ENCODE results near the gene ELOVL5.
"Not testable (repeated sequence)": the region's sequence is repeated elsewhere in the genome, so short reads cannot be mapped to it uniquely, and the experiment has no call there.

The ELOVL5 gene

DNA sequence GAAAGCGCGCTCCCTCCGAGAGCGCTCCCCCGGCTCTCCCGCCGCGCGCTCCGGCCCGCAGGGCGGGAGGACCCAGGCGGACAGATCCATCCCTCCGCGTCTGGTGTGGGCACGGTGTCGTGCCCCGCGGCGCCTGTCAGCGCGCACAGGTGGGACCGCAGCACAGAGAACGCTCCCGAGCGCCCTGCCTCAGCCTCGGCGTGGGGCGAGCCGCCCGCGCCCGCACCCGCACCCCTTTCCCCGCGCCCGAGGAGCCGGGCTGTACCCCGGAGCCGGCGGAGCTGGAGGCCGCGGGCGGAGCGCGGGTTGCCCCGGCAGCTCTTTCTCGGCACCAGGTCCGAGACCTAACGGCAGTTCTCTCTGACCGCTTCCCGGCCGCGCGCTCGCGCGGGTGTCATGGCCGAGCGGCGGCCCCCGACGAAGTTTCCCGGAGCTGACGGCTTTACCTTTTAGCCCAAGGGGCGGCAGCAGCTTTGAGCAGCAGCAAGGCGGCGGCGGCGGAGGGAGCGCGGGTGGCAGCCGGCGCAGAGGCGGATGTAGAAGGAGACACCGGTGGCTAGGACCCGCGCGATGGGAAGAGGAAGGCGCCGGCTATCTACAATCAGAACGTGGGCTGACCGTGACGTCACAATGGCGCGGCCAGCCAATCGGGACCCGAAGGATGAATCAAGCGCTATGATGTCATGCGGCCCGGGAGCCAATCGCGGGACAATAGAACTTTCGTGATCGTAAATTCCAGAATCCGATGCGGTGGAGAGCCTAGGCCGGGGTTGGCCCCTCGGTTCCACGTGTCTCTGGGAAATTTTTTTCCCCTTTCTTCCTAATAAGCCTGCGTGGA, at the start of gene ELOVL5:
Gene ELOVL5, minus strand, starts transcription at position 580 of the 838 bp plus-strand sequence. CDS start 53,251 bp downstream, outside the sequence.
- Histone ChIP-seq H3K36me3 (ENCODE audit: insufficient read depth, low read length) (no peaks in the 10 kb centered on the region), H3K4me1 (ENCODE audit: insufficient read depth, low read length) (peaks cover 17% of the 10 kb centered on the region), H3K4me3 (ENCODE audit: low read depth in 1 of 2, low read length in 2 of 2) (peak within 1 kb of the TSS; percentile 62 to 66), H3K27me3 (ENCODE audit: control insufficient read depth in 1 of 2, insufficient read depth in 2 of 2, low read length in 2 of 2) (no peaks in the 10 kb centered on the region), H3K9me3 (ENCODE audit: low read length) (no peaks in the 10 kb centered on the region), H3K9ac (ENCODE audit: low read length) (peak within 1 kb of the TSS; percentile 72), H3K27ac (ENCODE audit: low read depth, low read length) (peak within 1 kb of the TSS; percentile 95)

DNA sequence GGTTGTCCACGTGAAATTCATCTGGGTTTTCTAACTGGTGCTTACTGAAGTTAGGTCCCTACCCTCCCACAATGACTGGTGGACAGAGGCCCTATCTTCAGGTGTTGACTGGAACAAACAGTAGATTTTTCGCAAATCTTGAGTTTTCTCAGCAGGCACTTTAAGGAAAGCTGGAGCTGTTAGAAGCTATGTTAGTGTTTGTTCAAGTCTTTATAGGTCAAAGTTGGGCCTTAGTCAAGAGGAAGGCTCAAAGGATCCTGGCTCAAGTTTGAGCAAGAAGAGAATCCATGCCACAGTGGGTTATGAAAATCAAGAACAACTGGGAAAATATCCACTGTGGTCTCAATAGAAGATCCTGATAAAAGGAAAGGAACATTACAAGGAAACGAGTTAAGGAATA, 48.5 kb upstream of the ELOVL5 start:
- Histone ChIP-seq H3K9me3 (ENCODE audit: low read length) (no peaks in the 10 kb centered on the region), H3K9ac (ENCODE audit: low read length) (no peak overlapping the region), H3K27me3 (ENCODE audit: control insufficient read depth in 1 of 2, insufficient read depth in 2 of 2, low read length in 2 of 2) (no peaks in the 10 kb centered on the region), H3K4me1 (ENCODE audit: insufficient read depth, low read length) (no peaks in the 10 kb centered on the region), H3K4me3 (ENCODE audit: low read depth in 1 of 2, low read length in 2 of 2) (no peak overlapping the region), H3K27ac (ENCODE audit: low read depth, low read length) (no peak overlapping the region), H3K36me3 (ENCODE audit: insufficient read depth, low read length) (no peaks in the 10 kb centered on the region)

- H3K9ac ChIP-seq (ENCODE audit: low read length), result no peak overlapping the region
- H3K36me3 ChIP-seq (ENCODE audit: insufficient read depth, low read length), result no peaks in the 10 kb centered on the region
- no peaks in the 10 kb centered on the region for H3K9me3 ChIP-seq (ENCODE audit: low read length)
- no peaks in the 10 kb centered on the region for H3K27me3 ChIP-seq (ENCODE audit: control insufficient read depth in 1 of 2, insufficient read depth in 2 of 2, low read length in 2 of 2)
- H3K4me3 ChIP-seq (ENCODE audit: low read depth in 1 of 2, low read length in 2 of 2), result no peak overlapping the region
- H3K27ac ChIP-seq (ENCODE audit: low read depth, low read length), result no peak overlapping the region
- H3K4me1 ChIP-seq (ENCODE audit: insufficient read depth, low read length), result no peaks in the 10 kb centered on the region
Observed at GRCh38 chr6:53395986-53396385, 47.2 kb upstream of the ELOVL5 start.

- Histone ChIP-seq H3K4me1 (ENCODE audit: insufficient read depth, low read length) (no peaks in the 10 kb centered on the region), H3K36me3 (ENCODE audit: insufficient read depth, low read length) (no peaks in the 10 kb centered on the region), H3K4me3 (ENCODE audit: low read depth in 1 of 2, low read length in 2 of 2) (no peak overlapping the region), H3K9ac (ENCODE audit: low read length) (no peak overlapping the region), H3K27ac (ENCODE audit: low read depth, low read length) (no peak overlapping the region), H3K27me3 (ENCODE audit: control insufficient read depth in 1 of 2, insufficient read depth in 2 of 2, low read length in 2 of 2) (no peaks in the 10 kb centered on the region), H3K9me3 (ENCODE audit: low read length) (no peaks in the 10 kb centered on the region)
Observed at GRCh38 chr6:53394704-53395103, 46.0 kb upstream of the ELOVL5 start.

- no peak overlapping the region for H3K27ac ChIP-seq (ENCODE audit: low read depth, low read length)
- no peaks in the 10 kb centered on the region for H3K9me3 ChIP-seq (ENCODE audit: low read length)
- H3K4me1 ChIP-seq (ENCODE audit: insufficient read depth, low read length), result no peaks in the 10 kb centered on the region
- no peak overlapping the region for H3K4me3 ChIP-seq (ENCODE audit: low read depth in 1 of 2, low read length in 2 of 2)
- no peak overlapping the region for H3K9ac ChIP-seq (ENCODE audit: low read length)
- H3K27me3 ChIP-seq (ENCODE audit: control insufficient read depth in 1 of 2, insufficient read depth in 2 of 2, low read length in 2 of 2), result no peaks in the 10 kb centered on the region
- H3K36me3 ChIP-seq (ENCODE audit: insufficient read depth, low read length), result no peaks in the 10 kb centered on the region
Observed at GRCh38 chr6:53391170-53391569, 42.4 kb upstream of the ELOVL5 start.

GRCh38 chr6:53390010-53390409, 41.3 kb upstream of the ELOVL5 start:
- Histone ChIP-seq H3K27ac (ENCODE audit: low read depth, low read length) (no peak overlapping the region), H3K4me3 (ENCODE audit: low read depth in 1 of 2, low read length in 2 of 2) (no peak overlapping the region), H3K4me1 (ENCODE audit: insufficient read depth, low read length) (no peaks in the 10 kb centered on the region), H3K9ac (ENCODE audit: low read length) (no peak overlapping the region), H3K27me3 (ENCODE audit: control insufficient read depth in 1 of 2, insufficient read depth in 2 of 2, low read length in 2 of 2) (no peaks in the 10 kb centered on the region), H3K36me3 (ENCODE audit: insufficient read depth, low read length) (no peaks in the 10 kb centered on the region), H3K9me3 (ENCODE audit: low read length) (no peaks in the 10 kb centered on the region)

- not testable (repeated sequence) for H3K27me3 ChIP-seq (ENCODE audit: control insufficient read depth in 1 of 2, insufficient read depth in 2 of 2, low read length in 2 of 2); H3K9me3 ChIP-seq (ENCODE audit: low read length); H3K4me1 ChIP-seq (ENCODE audit: insufficient read depth, low read length); H3K27ac ChIP-seq (ENCODE audit: low read depth, low read length); H3K4me3 ChIP-seq (ENCODE audit: low read depth in 1 of 2, low read length in 2 of 2); H3K9ac ChIP-seq (ENCODE audit: low read length); H3K36me3 ChIP-seq (ENCODE audit: insufficient read depth, low read length)
Observed at GRCh38 chr6:53388615-53389014, 39.9 kb upstream of the ELOVL5 start.

- no peaks in the 10 kb centered on the region for H3K4me1 ChIP-seq (ENCODE audit: insufficient read depth, low read length)
- H3K9me3 ChIP-seq (ENCODE audit: low read length), result no peaks in the 10 kb centered on the region
- H3K4me3 ChIP-seq (ENCODE audit: low read depth in 1 of 2, low read length in 2 of 2), result no peak overlapping the region
- H3K27me3 ChIP-seq (ENCODE audit: control insufficient read depth in 1 of 2, insufficient read depth in 2 of 2, low read length in 2 of 2), result no peaks in the 10 kb centered on the region
- H3K36me3 ChIP-seq (ENCODE audit: insufficient read depth, low read length), result no peaks in the 10 kb centered on the region
- no peak overlapping the region for H3K9ac ChIP-seq (ENCODE audit: low read length)
- H3K27ac ChIP-seq (ENCODE audit: low read depth, low read length), result no peak overlapping the region
Observed at GRCh38 chr6:53382421-53382820, 33.7 kb upstream of the ELOVL5 start.

DNA sequence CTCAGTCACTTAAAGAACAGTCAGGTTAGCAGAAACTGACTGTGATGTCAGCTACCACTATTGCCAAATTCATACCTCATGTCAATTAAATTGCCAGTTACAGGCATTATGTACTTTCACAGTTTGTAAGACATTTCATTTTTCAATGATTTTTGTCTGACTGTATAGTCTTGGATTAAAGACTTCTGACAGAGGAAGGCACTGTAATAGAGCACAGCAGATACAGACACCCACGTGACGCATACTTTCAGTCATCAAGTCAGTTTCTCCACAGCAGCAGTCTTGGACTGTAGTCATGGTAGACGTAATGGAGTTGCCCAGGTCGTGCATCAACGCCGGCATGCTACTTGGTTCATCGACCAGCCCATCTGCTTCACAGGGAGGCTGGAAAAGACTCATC, 29.5 kb upstream of the ELOVL5 start:
- Histone ChIP-seq H3K27ac (ENCODE audit: low read depth, low read length) (no peak overlapping the region), H3K9ac (ENCODE audit: low read length) (no peak overlapping the region), H3K4me1 (ENCODE audit: insufficient read depth, low read length) (no peaks in the 10 kb centered on the region), H3K9me3 (ENCODE audit: low read length) (no peaks in the 10 kb centered on the region), H3K36me3 (ENCODE audit: insufficient read depth, low read length) (no peaks in the 10 kb centered on the region), H3K4me3 (ENCODE audit: low read depth in 1 of 2, low read length in 2 of 2) (no peak overlapping the region), H3K27me3 (ENCODE audit: control insufficient read depth in 1 of 2, insufficient read depth in 2 of 2, low read length in 2 of 2) (no peaks in the 10 kb centered on the region)

- Histone ChIP-seq H3K9ac (ENCODE audit: low read length) (no peak overlapping the region), H3K9me3 (ENCODE audit: low read length) (no peaks in the 10 kb centered on the region), H3K4me3 (ENCODE audit: low read depth in 1 of 2, low read length in 2 of 2) (no peak overlapping the region), H3K27ac (ENCODE audit: low read depth, low read length) (no peak overlapping the region), H3K36me3 (ENCODE audit: insufficient read depth, low read length) (no peaks in the 10 kb centered on the region), H3K27me3 (ENCODE audit: control insufficient read depth in 1 of 2, insufficient read depth in 2 of 2, low read length in 2 of 2) (no peaks in the 10 kb centered on the region), H3K4me1 (ENCODE audit: insufficient read depth, low read length) (no peaks in the 10 kb centered on the region)
Observed at GRCh38 chr6:53377793-53378192, 29.0 kb upstream of the ELOVL5 start.

- H3K36me3 ChIP-seq (ENCODE audit: insufficient read depth, low read length), result no peaks in the 10 kb centered on the region
- H3K9me3 ChIP-seq (ENCODE audit: low read length), result no peaks in the 10 kb centered on the region
- no peaks in the 10 kb centered on the region for H3K4me1 ChIP-seq (ENCODE audit: insufficient read depth, low read length)
- H3K9ac ChIP-seq (ENCODE audit: low read length), result no peak overlapping the region
- H3K27me3 ChIP-seq (ENCODE audit: control insufficient read depth in 1 of 2, insufficient read depth in 2 of 2, low read length in 2 of 2), result no peaks in the 10 kb centered on the region
- no peak overlapping the region for H3K27ac ChIP-seq (ENCODE audit: low read depth, low read length)
- no peak overlapping the region for H3K4me3 ChIP-seq (ENCODE audit: low read depth in 1 of 2, low read length in 2 of 2)
Observed at GRCh38 chr6:53377289-53377688, 28.5 kb upstream of the ELOVL5 start.

DNA sequence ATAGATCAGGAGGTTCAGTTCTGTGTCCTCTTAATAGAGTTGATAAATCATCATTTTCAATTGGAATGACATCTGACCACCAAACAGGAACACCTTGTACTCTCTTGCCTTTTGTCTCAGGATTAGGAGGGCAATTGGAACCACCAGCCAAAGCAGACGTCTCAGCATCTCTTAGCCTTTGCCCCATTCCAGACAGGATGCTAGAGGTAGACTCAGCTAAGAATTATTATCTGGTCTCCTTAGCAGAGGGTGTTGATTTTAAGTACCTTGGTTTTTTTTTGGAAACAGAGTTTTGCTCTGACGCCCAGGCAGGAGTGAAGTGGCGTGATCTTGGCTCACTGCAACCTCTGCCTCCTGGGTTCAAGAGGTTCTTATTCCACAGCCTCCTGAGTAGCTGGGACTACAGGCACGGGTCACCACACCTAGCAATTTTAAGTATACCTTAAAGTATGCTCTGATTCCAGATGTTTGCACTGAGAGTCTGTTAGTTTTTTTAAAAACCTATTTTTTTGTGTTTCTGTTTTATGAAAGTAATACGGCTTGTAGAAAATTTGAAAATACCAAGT, 28.0 kb upstream of the ELOVL5 start:
- H3K27ac ChIP-seq (ENCODE audit: low read depth, low read length), result no peak overlapping the region
- H3K36me3 ChIP-seq (ENCODE audit: insufficient read depth, low read length), result no peaks in the 10 kb centered on the region
- no peaks in the 10 kb centered on the region for H3K4me1 ChIP-seq (ENCODE audit: insufficient read depth, low read length)
- H3K27me3 ChIP-seq (ENCODE audit: control insufficient read depth in 1 of 2, insufficient read depth in 2 of 2, low read length in 2 of 2), result no peaks in the 10 kb centered on the region
- H3K9ac ChIP-seq (ENCODE audit: low read length), result no peak overlapping the region
- H3K4me3 ChIP-seq (ENCODE audit: low read depth in 1 of 2, low read length in 2 of 2), result no peak overlapping the region
- H3K9me3 ChIP-seq (ENCODE audit: low read length), result no peaks in the 10 kb centered on the region
